Kidney glomerular epithelial cell (primary cell): Measurements from ENCODE around the gene ARPC1B.
"Not testable (repeated sequence)": the region's sequence is repeated elsewhere in the genome, so short reads cannot be mapped to it uniquely, and the experiment has no call there.

ENCODE experiments used
- DNase-seq: peaks from one replicate; lab custom pipeline; 2025; lab: John Stamatoyannopoulos, UW

Gene ARPC1B

GRCh38 chr7:99374111-99375064 is at the start of gene ARPC1B:
Gene ARPC1B (plus strand): TSS chr7:99374730. CDS start chr7:99385715, 10,985 bp downstream.
- DNase-seq: peak; percentile 37

- DNase-seq: no peak
Observed at GRCh38 chr7:99325001-99325493, 49.5 kb upstream of the ARPC1B start.

DNA sequence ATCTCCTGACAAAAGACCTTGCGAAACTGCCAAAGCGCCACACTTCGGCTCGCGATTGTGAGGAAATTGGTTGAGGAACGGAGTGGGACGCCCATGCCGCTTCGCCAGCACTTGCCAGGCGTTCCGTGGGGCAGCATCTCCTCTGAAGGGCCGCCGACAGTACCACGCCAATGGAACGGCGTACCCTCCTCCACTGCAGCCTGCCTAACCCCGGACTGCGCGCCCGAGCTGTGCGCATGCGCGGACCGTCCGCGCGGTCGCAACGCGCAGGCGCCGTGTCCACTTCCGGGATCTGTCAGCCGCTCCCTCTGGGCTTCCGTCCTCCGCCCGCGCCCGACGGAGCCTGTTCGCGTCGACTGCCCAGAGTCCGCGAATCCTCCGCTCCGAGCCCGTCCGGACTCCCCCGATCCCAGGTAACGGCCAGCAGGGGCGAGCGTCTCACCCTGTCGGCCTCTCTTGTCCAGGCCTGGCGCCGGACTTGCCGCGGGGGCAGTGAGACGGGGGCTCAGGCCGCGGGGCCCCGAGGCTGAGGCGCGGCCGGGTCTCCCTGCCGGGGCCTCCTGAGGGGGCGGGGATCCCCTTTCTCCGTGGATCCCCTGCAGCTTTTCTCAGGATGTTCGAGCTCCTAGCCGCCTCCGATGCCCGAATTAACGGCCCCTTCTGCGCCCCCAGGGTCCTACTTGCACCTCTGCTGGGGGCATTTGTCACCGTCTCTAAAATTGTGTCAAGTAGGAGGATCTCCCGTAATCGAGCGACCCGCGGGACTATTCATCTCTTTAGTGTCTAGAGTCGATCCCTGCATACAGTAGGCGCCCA is 48.7 kb upstream of the ARPC1B start, which contains the start of gene ARPC1A:
Gene ARPC1A (plus strand): TSS at position 307 of the 816 bp plus-strand sequence. CDS start 7,456 bp downstream, outside the sequence.
- DNase-seq: peak; percentile 89

GRCh38 chr7:99326408-99326782 is 48.1 kb upstream of the ARPC1B start:
- DNase-seq: no peak

GRCh38 chr7:99330314-99330961 is 44.1 kb upstream of the ARPC1B start:
- DNase-seq: peak; percentile 41

GRCh38 chr7:99331002-99331401 is 43.5 kb upstream of the ARPC1B start:
- no peak for DNase-seq

DNA sequence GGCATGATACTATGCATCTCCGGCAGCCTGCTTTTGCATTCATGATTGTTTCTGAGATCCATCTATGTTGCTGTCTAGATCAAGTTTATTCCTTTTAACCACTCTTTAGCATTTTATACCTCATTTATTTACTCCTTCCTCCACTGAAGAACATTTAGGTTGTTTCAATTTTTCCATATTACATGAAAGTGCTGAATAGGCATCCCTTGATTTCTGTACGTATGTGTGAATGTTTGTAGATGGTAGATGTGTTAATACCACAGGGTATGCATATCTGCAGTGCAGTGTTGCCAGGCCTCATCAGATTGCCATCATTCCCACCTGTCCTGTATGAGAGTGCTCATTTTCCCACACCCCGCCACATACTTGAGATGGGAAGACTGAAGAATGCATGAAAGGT is 34.9 kb upstream of the ARPC1B start:
- DNase-seq: no peak

DNA sequence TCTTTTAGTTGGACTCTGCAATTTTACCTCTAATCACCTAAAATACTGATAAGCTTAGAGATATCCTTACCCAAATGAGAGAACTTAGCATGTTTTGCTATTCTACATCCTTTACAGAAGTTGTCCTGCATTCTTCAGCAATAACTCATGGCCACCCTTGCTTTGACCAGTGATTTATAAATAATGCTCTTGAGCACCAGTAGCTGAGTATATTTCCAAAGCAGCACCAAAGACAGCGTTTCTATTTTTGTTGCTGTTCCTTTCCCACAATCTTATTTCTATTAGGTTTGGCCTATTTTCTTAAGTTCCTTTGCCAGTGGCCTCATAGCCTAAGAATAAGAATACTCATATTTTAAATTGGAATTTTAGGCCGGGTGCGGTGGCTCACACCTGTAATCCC is 33.9 kb upstream of the ARPC1B start:
- DNase-seq: no peak

DNA sequence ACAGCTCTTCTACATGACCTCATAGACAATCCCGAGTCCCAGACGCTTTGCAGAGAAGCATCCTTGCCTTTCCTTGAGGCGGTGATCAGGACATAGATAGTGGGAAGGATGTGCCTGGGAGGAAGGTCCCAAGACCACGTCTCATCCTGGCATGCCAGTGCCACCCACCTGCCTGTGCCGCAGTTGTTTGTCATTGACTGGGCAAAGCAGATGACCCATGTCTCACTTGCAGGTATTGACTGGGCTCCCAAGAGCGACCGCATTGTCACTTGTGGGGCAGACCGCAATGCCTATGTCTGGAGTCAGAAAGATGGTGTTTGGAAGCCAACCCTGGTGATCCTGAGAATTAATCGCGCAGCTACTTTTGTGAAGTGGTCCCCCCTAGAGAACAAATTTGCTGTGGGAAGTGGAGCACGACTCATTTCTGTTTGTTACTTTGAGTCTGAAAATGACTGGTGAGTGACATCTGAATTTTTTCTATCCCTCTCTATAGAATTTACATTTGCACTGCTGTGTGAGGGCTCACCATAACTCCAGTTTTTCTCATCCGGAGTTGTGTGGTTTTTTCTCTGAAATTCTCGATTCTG is 30.4 kb upstream of the ARPC1B start:
- no peak for DNase-seq

- DNase-seq: not testable (repeated sequence)
Observed at GRCh38 chr7:99350641-99351040, 23.9 kb upstream of the ARPC1B start.

DNA sequence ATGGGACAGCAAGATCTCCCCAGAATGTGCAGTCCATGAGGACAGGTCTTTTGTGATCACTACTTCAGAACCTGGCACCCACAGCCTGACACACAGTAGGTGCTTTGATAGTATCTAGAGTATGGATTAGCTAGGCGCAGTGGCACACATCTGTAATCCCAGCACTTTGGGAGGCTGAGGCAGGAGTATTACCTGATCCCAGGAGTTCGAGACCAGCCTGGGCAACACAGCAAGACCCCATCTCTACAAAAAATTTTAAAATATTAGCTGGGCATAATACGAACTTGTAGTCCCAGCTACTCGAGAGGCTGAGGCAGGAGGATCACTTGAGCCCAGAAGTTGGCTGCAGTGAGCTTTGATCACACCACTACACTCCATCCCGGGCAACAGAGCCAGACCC is 22.3 kb upstream of the ARPC1B start:
- no peak for DNase-seq

GRCh38 chr7:99355098-99355497 is 19.4 kb upstream of the ARPC1B start:
- no peak for DNase-seq

GRCh38 chr7:99357701-99358490 is 16.6 kb upstream of the ARPC1B start:
- DNase-seq: no peak

DNA sequence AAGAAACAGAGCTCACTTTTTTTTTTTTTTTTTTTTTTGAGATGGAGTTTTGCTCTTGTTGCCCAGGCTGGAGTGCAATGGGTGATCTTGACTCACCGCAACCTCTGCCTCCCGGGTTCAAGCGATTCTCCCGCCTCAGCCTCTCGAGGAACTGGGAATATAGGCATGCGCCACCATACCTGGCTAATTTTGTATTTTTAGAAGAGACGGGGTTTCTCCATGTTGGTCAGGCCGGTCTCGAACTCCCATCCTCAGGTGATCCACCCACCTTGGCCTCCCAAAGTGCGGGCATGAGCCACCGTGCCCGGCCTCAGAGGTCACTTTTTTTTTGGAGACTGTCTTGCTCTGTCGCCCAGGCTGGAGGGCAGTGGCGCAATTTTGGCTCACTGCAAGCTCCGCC is 16.0 kb upstream of the ARPC1B start:
- not testable (repeated sequence) for DNase-seq

DNA sequence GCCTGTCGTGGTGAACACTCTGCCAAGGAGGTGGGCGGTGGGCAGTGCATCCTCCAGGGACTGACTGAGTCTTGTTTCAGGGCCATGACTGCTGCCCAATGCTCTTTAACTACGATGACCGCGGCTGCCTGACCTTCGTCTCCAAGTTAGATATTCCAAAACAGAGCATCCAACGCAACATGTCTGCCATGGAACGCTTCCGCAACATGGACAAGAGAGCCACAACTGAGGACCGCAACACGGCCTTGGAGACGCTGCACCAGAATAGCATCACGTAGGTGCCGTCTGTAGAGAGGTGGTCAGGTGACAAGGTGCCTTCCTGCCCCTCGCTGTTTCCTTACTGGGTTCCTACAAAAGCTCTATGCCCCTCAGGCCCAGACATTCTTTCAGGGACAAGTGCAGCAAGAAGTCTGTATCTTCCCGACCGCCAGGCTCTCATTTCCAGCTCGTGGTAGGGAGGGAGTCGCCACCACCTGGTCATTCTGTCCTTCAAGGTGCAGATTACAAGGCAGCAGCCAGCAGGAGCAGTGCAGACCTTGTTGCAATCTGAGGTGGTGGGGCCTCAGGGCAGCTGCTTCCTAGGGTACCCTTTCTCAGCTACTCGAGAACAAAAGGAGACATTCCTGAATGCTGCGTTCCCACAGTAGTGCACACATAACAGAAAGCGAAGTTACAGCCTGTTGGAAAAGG is 14.9 kb upstream of the ARPC1B start:
- DNase-seq: no peak

DNA sequence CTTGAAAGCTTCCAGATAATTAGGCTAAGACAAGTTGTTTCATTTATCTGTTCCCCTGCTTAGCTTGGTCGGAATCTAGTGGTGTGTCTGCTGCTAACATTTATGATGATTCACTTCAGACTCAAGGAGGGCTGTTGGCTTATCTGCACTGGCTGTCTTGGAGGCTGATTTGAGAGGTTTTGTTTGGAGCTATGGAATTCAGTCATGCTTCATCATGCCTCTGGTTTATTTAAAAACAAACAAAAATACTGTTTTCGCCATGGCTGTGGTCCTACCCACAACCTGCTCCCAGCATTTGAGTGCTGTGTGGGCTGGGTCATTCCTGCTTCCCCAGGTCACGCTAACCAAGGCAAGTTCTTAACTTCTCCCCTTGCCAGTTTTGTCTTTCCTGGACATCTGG is 11.7 kb upstream of the ARPC1B start:
- no peak for DNase-seq

GRCh38 chr7:99363286-99363685 is 11.2 kb upstream of the ARPC1B start:
- DNase-seq: no peak

- DNase-seq: no peak
Observed at GRCh38 chr7:99365318-99366141, 9.0 kb upstream of the ARPC1B start.

DNA sequence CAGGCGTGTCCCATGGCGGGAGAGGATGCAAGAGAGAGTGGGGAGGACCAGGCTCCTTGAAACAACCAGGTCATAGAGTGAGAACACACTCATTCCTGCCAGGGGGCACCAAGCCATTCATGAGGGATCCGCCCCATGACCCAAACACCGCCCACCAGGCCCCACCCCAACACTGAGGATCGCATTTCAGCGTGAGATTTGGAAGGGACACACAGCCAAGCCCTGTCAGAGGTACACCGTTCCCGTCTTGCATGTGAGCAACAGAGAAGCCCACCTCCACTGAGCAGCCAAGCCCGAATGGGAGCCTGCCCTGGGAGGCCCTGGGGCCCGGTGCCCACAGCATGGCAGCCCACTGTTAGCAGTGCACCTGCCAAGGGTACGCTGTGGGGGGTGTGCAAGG is 7.9 kb upstream of the ARPC1B start:
- DNase-seq: no peak
